CD4-positive, alpha-beta T cell treated with Interleukin-21 for 1 hour (primary cell): ENCODE results near the gene TUT4.
A peak's percentile ranks its signal among the peaks of the same experiment; 100 is the strongest.

ENCODE experiments used
- DNase-seq: peaks from one replicate; pipeline ENCODE4 v3.0.0-alpha.2; 2020

Gene TUT4

DNA sequence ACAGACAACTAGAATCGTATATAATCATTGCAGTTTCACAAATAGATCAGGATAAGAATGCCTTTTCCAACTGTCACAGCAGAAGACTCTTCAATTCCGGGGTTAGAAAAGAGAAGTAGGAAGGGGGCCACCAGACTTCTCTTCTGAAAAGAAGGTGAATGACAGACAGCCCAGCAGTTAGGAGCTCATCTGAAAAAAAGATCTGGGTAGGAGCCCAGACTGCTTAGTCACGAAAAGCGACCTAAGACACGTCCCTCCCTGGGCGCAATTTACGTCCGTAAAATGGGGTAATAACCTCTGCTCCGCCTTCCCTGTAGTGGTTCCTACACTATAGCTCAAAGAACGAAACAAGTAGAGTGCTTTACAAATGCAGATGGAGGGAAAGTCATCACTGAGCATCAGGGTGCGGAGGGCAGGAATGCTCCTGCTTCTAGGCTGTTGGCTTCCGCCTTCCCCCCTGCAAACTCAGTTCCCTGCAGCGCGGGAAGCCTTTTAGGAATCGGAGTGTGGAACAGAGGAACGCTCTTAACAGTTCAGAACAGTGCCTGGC, 149.3 kb downstream of the TUT4 start:
- DNase-seq, result peak; percentile 65

DNA sequence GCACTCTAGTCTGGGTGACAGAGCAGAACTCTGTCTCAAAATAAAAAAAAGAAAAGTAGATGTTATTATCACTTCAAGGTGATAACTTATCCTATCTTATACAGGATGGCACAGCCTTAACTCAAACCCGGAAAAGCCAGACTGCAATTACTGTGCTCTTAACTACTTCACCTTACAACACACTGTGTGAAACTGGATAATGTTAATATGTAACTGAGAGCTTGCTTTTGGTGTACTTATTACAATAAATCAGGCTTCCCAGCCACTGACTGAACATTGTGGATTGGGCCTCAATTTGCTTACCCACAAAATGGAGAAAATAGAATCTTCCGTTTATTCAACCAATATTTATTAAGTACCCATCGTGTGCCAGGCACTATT, 150.0 kb downstream of the TUT4 start:
- DNase-seq, result no peak

DNA sequence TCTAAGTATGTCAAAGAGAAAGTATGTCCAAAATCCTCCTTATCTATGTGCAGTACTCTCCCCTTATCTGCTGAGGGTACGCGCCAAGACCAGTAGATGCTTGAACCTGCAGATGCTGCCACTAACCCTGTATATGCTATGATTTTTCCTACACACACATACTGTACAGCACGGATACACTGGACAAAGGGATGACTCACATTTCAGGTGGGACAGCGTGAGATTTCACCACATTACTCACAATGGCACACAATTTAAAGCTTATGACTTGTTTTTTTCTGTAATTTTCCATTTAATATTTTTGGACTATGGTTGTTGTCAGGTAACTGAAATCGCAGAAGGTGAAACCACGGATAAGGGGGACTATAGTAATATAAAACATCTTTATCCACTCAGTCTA, 152.8 kb downstream of the TUT4 start:
- no peak for DNase-seq

DNA sequence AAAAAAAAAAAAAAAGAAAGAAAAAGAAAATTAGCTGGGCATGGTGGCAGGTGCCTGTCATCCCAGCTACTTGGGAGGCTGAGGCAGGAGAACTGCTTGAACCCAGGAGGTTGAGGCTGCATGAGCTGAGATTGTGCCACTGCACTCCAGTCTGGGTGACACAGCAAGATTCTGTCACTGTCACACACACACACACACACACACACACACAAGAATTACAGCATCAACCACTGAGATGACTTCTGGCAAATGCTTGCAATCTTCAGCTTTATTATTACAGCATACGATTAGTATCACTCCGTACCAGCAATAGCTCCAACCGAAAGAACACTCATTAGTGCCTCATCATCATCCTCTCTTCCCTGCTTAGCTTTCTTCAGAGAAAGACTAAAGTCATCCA, 153.3 kb downstream of the TUT4 start:
- no peak for DNase-seq

DNA sequence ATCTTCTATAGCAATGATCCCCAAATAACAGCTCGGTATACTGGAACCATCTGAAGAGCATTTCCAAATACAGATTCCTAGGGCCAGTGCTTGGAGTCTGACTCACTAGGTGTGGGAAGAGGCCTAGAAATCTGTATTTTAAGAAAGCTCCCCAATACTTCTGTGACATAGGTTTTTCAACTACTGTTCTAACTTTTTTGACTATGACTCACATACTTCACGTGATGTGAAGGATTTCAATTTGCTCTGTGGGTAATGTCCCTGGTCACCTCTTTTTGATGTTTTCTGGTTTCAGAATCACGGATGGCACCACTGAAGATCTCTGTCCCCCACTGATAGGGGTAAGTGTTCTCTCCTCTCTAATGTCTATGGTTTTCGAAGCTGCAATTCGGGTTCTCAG, 159.7 kb downstream of the TUT4 start:
- no peak for DNase-seq

DNA sequence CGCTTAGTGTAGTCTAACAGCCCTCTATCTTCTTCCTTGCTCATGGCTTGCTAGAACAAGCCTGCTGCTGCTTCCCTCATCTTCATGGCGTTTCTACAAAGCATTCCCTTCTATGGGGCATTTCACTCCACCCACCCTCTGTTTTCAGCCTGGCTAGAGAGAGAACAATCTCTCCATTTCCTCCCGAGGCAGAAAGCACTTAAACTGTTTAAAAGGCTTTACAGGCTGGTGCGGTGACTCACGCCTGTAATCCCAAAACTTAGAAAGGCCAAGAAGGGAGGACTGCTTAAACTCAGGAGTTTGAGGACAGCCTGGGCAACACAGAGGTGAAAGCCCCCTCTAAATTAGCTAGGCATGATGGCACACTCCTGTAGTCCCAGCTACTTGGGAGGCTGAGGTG, 166.4 kb downstream of the TUT4 start:
- no peak for DNase-seq

DNA sequence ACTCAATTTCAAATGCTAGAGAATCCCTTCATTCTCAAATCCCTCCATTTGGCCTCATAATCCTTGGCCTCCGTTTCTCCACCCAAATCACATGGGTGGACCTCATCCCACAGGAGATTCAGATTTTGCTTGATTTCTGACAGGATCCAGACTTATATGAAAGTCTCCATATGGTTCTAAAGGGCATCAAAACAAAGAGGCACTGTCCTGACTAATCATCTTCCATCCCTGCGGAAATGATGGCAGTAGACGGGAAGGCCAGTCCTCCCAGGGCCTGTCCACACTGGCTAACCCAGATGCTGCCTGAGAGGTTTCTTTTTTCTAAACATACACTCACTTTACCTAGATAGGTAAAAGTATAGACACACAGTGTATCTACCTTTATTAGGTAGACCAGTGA, 167.5 kb downstream of the TUT4 start:
- no peak for DNase-seq
